Right lobe of liver (tissue), 4 donors: ENCODE measurements around the gene CCNH.

Source experiments
- CTCF ChIP-seq, 4 donors: fragments of 200-600 bp in 3 of 4; fragments of 450-650 bp in 1 of 4; IDR thresholded peaks; one replicate each; pipeline versions ENCODE4 v1.5.1 to v1.8.0; 2016 to 2022; ENCODE audit warnings: antibody characterized with exemption in 4 of 4, mild to moderate bottlenecking in 2 of 4
- POLR2A ChIP-seq: fragments of 450-650 bp; IDR thresholded peaks from one replicate; pipeline ENCODE4 v1.6.1; 2017; ENCODE audit warnings: antibody characterized with exemption, mild to moderate bottlenecking
- donor health status: DM: no; HTN: no; CAD: no.
- donor health status: DM: no; HTN: no; CAD: no.
- donor health status: DM: no; HTN: yes; CAD: no.

- TF ChIP-seq CTCF (IDR thresholded peaks at IDR 0.05) (no peak), POLR2A (no peak)
Measured at GRCh38 chr5:87361031-87361445, 51.7 kb downstream of the CCNH start.
